SU-DHL-6 (cell line): Measurements from ENCODE around the gene KPTN.

Source experiments
- H2AFZ ChIP-seq: fragments of 200-600 bp; sonication (generic); 2 replicates; pipeline ENCODE4 v1.6.1; 2014; ENCODE audit warnings: low read depth, mild to moderate bottlenecking, moderate library complexity, mixed read lengths, antibody characterized with exemption, low read length; ENCODE audit not compliant: severe bottlenecking
- H3F3A ChIP-seq: fragments of 200-600 bp; shearing (Covaris generic); 2 replicates; pipeline ENCODE4 v1.6.0; 2016; ENCODE audit warnings: antibody characterized with exemption, mild to moderate bottlenecking; ENCODE audit not compliant: insufficient read depth
- H3K27ac ChIP-seq: fragments of 200-600 bp; sonication (generic); 2 replicates; pipeline ENCODE4 v1.5.1; 2016; ENCODE audit warnings: low read depth, mild to moderate bottlenecking, low read length, moderate library complexity, mixed read lengths
- H3K27me3 ChIP-seq: fragments of 200-600 bp; sonication (generic), shearing (Covaris generic); 2 replicates; pipeline ENCODE4 v1.6.0; 2014; ENCODE audit warnings: mild to moderate bottlenecking, low read length
- H3K36me3 ChIP-seq: fragments of 200-600 bp; sonication (generic); 2 replicates; pipeline ENCODE4 v1.6.1; 2014; ENCODE audit warnings: mild to moderate bottlenecking, low read length, mixed read lengths
- H3K4me2 ChIP-seq: fragments of 300-600, 200-600 bp; shearing (Covaris generic), sonication (generic); 2 replicates; pipeline ENCODE4 v1.6.0; 2014; ENCODE audit warnings: low read length, low read depth, mild to moderate bottlenecking; ENCODE audit not compliant: poor library complexity, severe bottlenecking
- H3K4me3 ChIP-seq: fragments of 200-600 bp; sonication (generic); 2 replicates; pipeline ENCODE4 v1.5.1; 2014; ENCODE audit warnings: antibody characterized with exemption, low read length, mild to moderate bottlenecking, mixed read lengths; ENCODE audit not compliant: insufficient read depth, poor library complexity, severe bottlenecking
- H3K79me2 ChIP-seq: fragments of 200-600 bp; sonication (generic); 2 replicates; pipeline ENCODE4 v1.6.1; 2014; ENCODE audit warnings: mild to moderate bottlenecking, low read length, moderate library complexity; ENCODE audit not compliant: insufficient read depth
- H3K9ac ChIP-seq: fragments of 200-600 bp; sonication (generic); 2 replicates; pipeline ENCODE4 v1.7.0; 2014; ENCODE audit warnings: mild to moderate bottlenecking, low read length
- H3K9me2 ChIP-seq: fragments of 200-600 bp; sonication (generic); replicated peaks from 2 replicates; pipeline ENCODE4 v1.6.1; 2014; ENCODE audit warnings: low read length; ENCODE audit not compliant: insufficient read depth
- H3K9me3 ChIP-seq: fragments of 200-600 bp; sonication (generic); 2 replicates; pipeline ENCODE4 v1.6.1; 2014; ENCODE audit warnings: low read length, mixed read lengths; ENCODE audit not compliant: insufficient read depth
- H4K20me1 ChIP-seq: fragments of 200-600 bp; sonication (generic); 2 replicates; pipeline ENCODE4 v1.6.1; 2014; ENCODE audit warnings: low read depth, mild to moderate bottlenecking, antibody characterized with exemption, low read length, moderate library complexity, mixed read lengths
- CTCF ChIP-seq: fragments of 200-600 bp; sonication (generic); IDR thresholded peaks from one replicate; pipeline ENCODE4 v1.5.1; 2017; ENCODE audit warnings: antibody characterized with exemption, mild to moderate bottlenecking, low read length, moderate library complexity; ENCODE audit not compliant: insufficient read depth, poor library complexity, severe bottlenecking
- EZH2phosphoT487 ChIP-seq: fragments of 200-600 bp; sonication (generic), shearing (Covaris generic); conservative IDR thresholded peaks from 2 replicates; pipeline ENCODE4 v1.6.1; 2018; ENCODE audit warnings: mild to moderate bottlenecking, antibody characterized with exemption, low read length, moderate library complexity, mixed read lengths

Gene KPTN

DNA sequence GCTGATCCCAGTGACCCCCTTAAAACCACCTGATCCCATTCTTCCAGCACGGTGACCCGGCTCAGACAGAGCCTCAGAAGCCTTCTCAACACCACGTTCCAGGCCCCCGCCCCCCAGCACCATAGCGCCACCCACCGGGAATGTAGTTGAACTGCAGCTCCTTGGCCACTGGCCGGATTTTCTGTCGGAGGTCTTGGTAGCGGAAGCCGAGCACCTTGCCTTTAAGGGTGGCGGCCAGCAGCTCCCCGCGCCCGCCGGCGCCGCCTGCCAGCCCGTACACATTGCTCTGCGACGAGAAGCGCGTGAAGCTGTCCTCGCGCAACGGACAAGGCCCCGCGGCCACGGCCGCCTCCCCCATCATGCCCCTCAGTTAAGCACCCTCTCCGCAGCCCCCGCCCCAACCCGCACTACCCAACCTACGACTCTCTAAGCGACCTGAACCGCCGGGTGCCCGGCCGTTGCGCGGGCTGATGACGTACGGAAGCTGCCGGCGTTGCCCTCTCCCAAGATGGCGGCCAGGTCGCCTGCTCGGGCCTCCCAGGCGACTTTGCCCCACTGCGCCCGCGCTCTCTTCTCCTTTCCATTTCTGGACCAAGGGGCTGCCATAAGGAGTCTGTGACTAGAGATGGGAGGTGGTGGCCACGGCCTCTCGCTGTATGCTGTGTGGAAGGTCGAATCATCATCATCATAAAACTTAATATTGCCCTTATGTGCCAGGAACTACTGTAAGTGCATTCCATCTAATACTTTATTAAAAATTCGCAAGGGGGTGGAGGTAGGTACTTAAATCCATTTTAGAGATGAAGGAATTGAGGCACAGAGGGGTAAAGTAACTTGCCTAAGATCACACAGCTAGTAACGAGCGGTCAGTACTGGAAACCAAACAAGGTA lies at the start of gene KPTN:
Gene KPTN, minus strand, starts transcription at position 420 of the 891 bp plus-strand sequence. Its CDS starts 59 bp downstream, at position 361.
- H3K9me3 ChIP-seq, result no peaks in the 10 kb centered on the region
- no peaks in the 10 kb centered on the region for H3K9me2 ChIP-seq
- H3K9ac ChIP-seq, result peak within 1 kb of the TSS; percentile 89
- H3F3A ChIP-seq, result peaks cover 11% of the 10 kb centered on the region; the same call in 1 of the 2 replicates
- H3K36me3 ChIP-seq, result no peaks in the 10 kb centered on the region
- peak within 1 kb of the TSS; percentile 70 for H3K27ac ChIP-seq
- H2AFZ ChIP-seq, result peak within 1 kb of the TSS; percentile 98
- H3K4me2 ChIP-seq, result peak within 1 kb of the TSS; percentile 94
- H3K27me3 ChIP-seq, result no peaks in the 10 kb centered on the region
- H3K79me2 ChIP-seq, result no peaks in the 10 kb centered on the region
- TF ChIP-seq EZH2phosphoT487, result no peak
- peak; percentile 97 for TF ChIP-seq CTCF
- H4K20me1 ChIP-seq, result no peaks in the 10 kb centered on the region
- peak within 1 kb of the TSS; percentile 92 for H3K4me3 ChIP-seq

DNA sequence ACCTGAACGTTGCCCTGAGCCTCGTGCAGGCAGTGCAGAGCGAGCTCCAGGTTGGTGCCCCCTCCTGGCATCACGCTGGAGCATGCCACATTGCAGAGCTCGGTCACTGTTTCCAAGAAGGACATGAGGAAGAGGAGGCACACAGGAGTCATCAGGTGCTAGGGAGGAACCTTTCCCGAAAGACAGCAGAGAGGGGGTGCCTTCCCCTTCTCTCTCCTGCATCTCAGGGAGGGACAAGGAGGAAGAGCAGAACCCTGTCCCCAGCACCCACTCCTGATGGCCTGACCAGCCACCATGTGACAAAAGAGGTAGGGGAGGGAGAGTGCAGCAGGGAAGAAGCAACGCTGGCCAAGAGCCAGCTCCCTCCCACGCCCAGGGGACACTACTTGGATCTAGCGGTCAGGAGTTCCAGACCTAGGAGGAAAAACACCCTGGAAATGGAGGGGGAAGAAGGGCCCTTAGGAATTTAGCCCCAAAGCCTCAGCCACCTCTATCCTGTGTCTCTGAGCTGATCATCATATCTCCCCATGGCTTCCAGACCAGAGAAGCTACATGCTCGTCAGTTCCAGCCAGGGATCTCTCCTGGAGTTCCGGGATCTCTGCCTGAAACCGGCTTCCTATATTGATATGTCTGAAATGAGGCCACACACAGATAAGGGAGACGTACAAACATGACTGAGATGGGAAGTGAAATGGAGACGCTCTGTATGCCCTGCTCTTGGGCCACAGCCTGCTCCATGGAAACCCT lies 47.8 kb upstream of the KPTN start:
- Histone ChIP-seq H3K36me3 (no peaks in the 10 kb centered on the region), H3K4me3 (no peak overlapping the region), H4K20me1 (no peaks in the 10 kb centered on the region), H3K9ac (no peak overlapping the region), H3K27ac (no peak overlapping the region), H3K27me3 (no peaks in the 10 kb centered on the region), H3K9me2 (no peaks in the 10 kb centered on the region), H2AFZ (no peak overlapping the region), H3K79me2 (no peaks in the 10 kb centered on the region), H3K9me3 (no peaks in the 10 kb centered on the region), H3F3A (no peaks in the 10 kb centered on the region), H3K4me2 (no peak overlapping the region)
- TF ChIP-seq CTCF (no peak), EZH2phosphoT487 (no peak)

- Histone ChIP-seq H3K4me2 (no peak overlapping the region), H3K4me3 (no peak overlapping the region), H3K79me2 (no peaks in the 10 kb centered on the region), H3K9ac (no peak overlapping the region), H4K20me1 (no peaks in the 10 kb centered on the region), H3K27ac (no peak overlapping the region), H3K27me3 (no peaks in the 10 kb centered on the region), H3F3A (no peaks in the 10 kb centered on the region), H3K36me3 (no peaks in the 10 kb centered on the region), H3K9me3 (no peaks in the 10 kb centered on the region), H2AFZ (no peak overlapping the region), H3K9me2 (no peaks in the 10 kb centered on the region)
- TF ChIP-seq EZH2phosphoT487 (no peak), CTCF (no peak)
Observed at GRCh38 chr19:47529018-47529742, 45.2 kb upstream of the KPTN start.
